Measurements from ENCODE around the gene BACE1. TPM values are rescaled to one million over a fixed set of nuclear protein-coding genes. Genes with fewer than 3 reads are reported as not detected.

Gene BACE1
- total and polyA plus RNA-seq, 2 of the 13 experiments (the other 11 are each of a cell fraction or from before 2014, with no cell fraction given), result 7.5 to 17.9 TPM

GRCh38 chr11:117299351-117300282, 16.4 kb downstream of the BACE1 start (continued):
- TF ChIP-seq NFIC (IDR thresholded peaks at IDR 0.05; ENCODE audit: low read length), result no peak
- TF ChIP-seq ZBTB43 (CRISPR knock-in tag; conservative IDR thresholded peaks at IDR 0.05), result no peak; the same call in 1 of the 2 replicates
- TF ChIP-seq ZGPAT (CRISPR knock-in tag; IDR thresholded peaks at IDR 0.05), result no peak
- 0 out of 2 replicates have a peak, but pooled peaks have one; percentile 80 for TF ChIP-seq KLF15 (CRISPR knock-in tag; IDR thresholded peaks at IDR 0.05; ENCODE audit: borderline replicate concordance)
- TF ChIP-seq ZNF747 (CRISPR knock-in tag; IDR thresholded peaks at IDR 0.05; ENCODE audit: borderline replicate concordance), result 0 out of 2 replicates have a peak, but pooled peaks have one; percentile 31
- peak; percentile 46 for TF ChIP-seq MED1 (CRISPR knock-in tag; IDR thresholded peaks at IDR 0.05)
- no peak for TF ChIP-seq ZSCAN20 (CRISPR knock-in tag; IDR thresholded peaks at IDR 0.05; ENCODE audit: borderline replicate concordance)
- TF ChIP-seq TGIF2 (CRISPR knock-in tag; IDR thresholded peaks at IDR 0.05), result 0 out of 2 replicates have a peak, but pooled peaks have one; percentile 49
- TF ChIP-seq HNF1A (IDR thresholded peaks at IDR 0.05; ENCODE audit: low read depth), result peak; percentile 95
- peak; percentile 97; the same call in 1 of the 2 replicates for TF ChIP-seq HNF1A (CRISPR knock-in tag; IDR thresholded peaks at IDR 0.05; ENCODE audit: borderline replicate concordance)
- no peak; the same call in 1 of the 2 replicates for TF ChIP-seq ZNF543 (CRISPR knock-in tag; IDR thresholded peaks at IDR 0.05)
- TF ChIP-seq NCOR1 (IDR thresholded peaks at IDR 0.05; ENCODE audit: borderline replicate concordance, low read length), result peak; percentile 74; the same call in 1 of the 2 replicates
- no peak for TF ChIP-seq ZNF205 (CRISPR knock-in tag; IDR thresholded peaks at IDR 0.05)
- TF ChIP-seq ZNF326 (CRISPR knock-in tag; IDR thresholded peaks at IDR 0.05; ENCODE audit: borderline replicate concordance), result no peak
- TF ChIP-seq ZNF441 (CRISPR knock-in tag; IDR thresholded peaks at IDR 0.05; ENCODE audit: borderline replicate concordance), result no peak
- TF ChIP-seq ZBTB26 (CRISPR knock-in tag; IDR thresholded peaks at IDR 0.05; ENCODE audit: borderline replicate concordance), result no peak; the same call in 1 of the 2 replicates
- no peak for TF ChIP-seq TRIM22 (IDR thresholded peaks at IDR 0.05)
- TF ChIP-seq ESRRA (CRISPR knock-in tag; IDR thresholded peaks at IDR 0.05; ENCODE audit: low read depth), result peak; percentile 72
- TF ChIP-seq ZNF350 (CRISPR knock-in tag; IDR thresholded peaks at IDR 0.05; ENCODE audit: borderline replicate concordance, low read depth), result peak; percentile 44; the same call in 1 of the 2 replicates
